Bronchial epithelial cell (primary cell): ENCODE measurements around the gene SERTM1. TPM values are rescaled to one million over a fixed set of nuclear protein-coding genes. Genes with fewer than 3 reads are reported as not detected.

Experiments
- DNase-seq: peaks from one replicate; pipeline ENCODE4 v3.0.0-alpha.2; 2010; ENCODE audit warnings: low read depth
- FAIRE-seq: peaks from 2 replicates; lab custom pipeline; 2011; peaks lifted over from hg19 to GRCh38; lab: Jason Lieb, UNC
- H3K27me3 ChIP-seq: 2 replicates; pipeline ENCODE4 v1.5.1; 2011; ENCODE audit warnings: low read length; ENCODE audit not compliant: control insufficient read depth, insufficient read depth
- H3K36me3 ChIP-seq: 2 replicates; pipeline ENCODE4 v1.5.1; 2011; ENCODE audit warnings: low read length; ENCODE audit not compliant: control insufficient read depth, insufficient read depth
- H3K4me3 ChIP-seq: 2 replicates; pipeline ENCODE4 v1.5.1; 2011; ENCODE audit warnings: mild to moderate bottlenecking, low read depth, low read length, control low read depth
- total RNA-seq: library from RNA; depleted of rRNA; stranded (reverse); fragments of >200 nt; gene quantifications from 2 replicates; pipeline ENCODE4 v1.2.1, GENCODE V29; 2014
- TF ChIP-seq, protein P1 (sequence below): IDR thresholded peaks from 2 replicates; pipeline ENCODE4 v1.5.1; 2011; ENCODE audit warnings: mild to moderate bottlenecking, moderate library complexity, low read length, control low read depth, inconsistent platforms; ENCODE audit not compliant: insufficient read depth, severe bottlenecking

SERTM1 gene
- total RNA-seq, 1 donor from 2014 or later = not detected

DNA sequence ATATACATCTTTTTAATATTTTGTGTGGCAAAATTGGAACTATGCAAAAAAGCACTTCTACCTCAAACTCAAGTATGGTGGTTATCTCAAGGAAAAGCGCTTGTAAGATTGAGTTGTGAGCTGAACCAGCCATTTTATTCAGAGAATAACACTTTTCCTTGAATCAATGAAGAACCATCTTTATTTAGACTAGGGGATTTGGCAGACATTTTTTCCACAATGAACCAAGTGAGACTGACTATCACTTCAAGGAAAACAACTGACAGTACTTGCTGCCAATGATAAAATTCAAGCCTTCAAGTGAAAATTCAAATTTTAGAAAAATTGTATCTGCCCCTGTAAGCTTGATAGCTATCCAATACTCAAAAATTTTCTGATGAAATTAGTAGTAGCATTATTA lies 23.2 kb upstream of the SERTM1 start:
- TF ChIP-seq, protein P1, sequence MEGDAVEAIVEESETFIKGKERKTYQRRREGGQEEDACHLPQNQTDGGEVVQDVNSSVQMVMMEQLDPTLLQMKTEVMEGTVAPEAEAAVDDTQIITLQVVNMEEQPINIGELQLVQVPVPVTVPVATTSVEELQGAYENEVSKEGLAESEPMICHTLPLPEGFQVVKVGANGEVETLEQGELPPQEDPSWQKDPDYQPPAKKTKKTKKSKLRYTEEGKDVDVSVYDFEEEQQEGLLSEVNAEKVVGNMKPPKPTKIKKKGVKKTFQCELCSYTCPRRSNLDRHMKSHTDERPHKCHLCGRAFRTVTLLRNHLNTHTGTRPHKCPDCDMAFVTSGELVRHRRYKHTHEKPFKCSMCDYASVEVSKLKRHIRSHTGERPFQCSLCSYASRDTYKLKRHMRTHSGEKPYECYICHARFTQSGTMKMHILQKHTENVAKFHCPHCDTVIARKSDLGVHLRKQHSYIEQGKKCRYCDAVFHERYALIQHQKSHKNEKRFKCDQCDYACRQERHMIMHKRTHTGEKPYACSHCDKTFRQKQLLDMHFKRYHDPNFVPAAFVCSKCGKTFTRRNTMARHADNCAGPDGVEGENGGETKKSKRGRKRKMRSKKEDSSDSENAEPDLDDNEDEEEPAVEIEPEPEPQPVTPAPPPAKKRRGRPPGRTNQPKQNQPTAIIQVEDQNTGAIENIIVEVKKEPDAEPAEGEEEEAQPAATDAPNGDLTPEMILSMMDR = no peak
- no peaks in the 10 kb centered on the region for H3K36me3 ChIP-seq
- no peak for DNase-seq
- no peaks in the 10 kb centered on the region for H3K27me3 ChIP-seq
- no peak overlapping the region for H3K4me3 ChIP-seq
- FAIRE-seq = no peak

DNA sequence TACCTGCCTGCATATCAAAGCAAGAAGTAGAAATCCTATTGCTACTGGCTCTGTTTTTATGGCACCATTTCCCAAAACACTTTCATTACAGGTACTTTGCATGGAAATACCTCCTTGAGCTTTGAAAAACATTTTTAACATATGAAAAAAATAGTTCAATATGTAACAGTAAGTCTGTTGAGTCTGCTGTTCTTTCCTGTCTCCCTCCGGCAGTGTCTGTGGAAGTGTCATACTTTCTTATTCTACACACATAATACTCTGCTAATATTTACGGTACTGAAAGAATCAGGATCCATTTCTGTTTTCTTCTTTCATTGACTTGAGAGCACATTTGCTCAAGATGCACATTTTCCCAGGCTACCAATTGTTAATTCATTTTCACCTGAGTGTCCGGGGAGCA lies 8.2 kb upstream of the SERTM1 start:
- no peaks in the 10 kb centered on the region for H3K27me3 ChIP-seq
- no peaks in the 10 kb centered on the region for H3K36me3 ChIP-seq
- TF ChIP-seq, protein P1 = no peak
- H3K4me3 ChIP-seq = no peak overlapping the region
- no peak for FAIRE-seq
- no peak for DNase-seq

DNA sequence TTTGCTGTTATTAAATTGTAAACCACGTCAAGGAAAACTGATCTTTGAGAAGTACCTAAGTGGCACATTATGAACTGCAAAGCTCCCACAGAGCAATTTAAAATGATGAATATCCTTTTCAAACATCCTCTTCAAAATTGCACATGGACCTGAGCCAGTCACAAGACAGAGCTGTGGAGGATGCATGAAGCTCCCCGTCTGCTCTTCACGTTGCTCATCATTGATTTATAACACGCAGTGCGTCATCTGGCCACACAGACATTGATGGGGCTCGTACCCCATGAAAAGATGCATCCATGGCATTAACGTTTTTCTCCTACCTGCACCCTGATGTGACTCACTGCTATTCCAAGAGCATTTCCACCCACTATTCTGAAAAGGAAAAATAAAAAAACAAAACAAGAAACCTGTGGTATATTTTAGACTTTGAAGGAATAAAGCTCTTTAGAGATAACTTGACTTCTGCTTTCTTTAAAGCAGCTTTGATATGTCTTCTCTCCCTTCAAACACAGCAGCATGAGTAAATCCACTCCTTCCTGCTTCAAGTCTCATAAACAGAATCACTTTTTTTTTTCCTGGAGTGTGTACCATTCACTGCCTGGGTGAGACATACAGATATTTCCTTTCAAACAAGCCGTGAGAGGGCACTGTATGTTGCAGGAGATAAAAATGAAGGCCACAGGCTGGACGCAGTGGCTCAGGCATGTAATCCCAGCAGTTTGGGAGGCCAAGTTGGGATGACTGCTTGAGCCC lies 7.2 kb upstream of the SERTM1 start:
- FAIRE-seq (no peak), DNase-seq (no peak)
- TF ChIP-seq, protein P1 = no peak
- no peak overlapping the region for H3K4me3 ChIP-seq
- H3K36me3 ChIP-seq = no peaks in the 10 kb centered on the region
- H3K27me3 ChIP-seq = no peaks in the 10 kb centered on the region

DNA sequence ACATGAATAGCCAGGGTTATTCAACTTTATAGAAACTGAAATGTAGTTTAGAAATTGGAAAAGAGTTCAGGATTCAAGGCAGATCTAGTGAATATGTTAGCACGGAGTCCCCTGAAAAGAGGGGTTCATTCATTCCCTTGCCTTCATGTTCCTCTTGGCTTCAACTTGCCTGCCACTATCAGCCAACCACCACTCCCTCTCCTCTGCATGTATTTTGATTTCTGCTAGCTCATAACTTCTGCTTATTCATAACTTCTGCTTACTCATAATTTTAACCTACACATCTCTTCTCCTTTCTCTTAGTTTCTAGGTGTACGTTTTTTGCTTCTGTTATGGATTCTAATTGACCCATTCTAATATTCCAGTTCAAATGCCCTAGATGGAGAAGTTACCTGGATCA lies 5.5 kb upstream of the SERTM1 start:
- no peak for DNase-seq
- Histone ChIP-seq H3K27me3 (peaks cover 3% of the 10 kb centered on the region), H3K36me3 (no peaks in the 10 kb centered on the region), H3K4me3 (no peak overlapping the region)
- TF ChIP-seq, protein P1 = no peak
- FAIRE-seq = no peak

DNA sequence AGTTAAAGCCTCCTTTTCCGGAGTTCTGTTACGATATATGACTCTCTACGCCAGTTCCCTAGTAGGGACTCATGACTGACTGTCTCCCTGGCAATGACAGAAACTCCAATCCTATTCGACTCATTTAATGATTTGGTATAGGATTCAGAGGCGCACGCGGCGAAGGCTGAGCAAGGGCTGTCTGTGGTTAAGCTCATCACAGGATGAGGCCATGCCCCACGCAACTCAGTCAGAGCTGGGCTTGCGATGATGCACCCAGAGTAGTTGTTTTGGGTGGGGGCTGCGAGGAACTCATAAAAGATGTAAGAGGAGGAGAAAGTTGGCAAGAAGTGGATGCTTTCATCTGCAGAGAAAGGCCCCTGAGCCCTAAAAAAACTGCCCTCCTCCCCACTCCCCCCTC lies 468 bp upstream of the SERTM1 start:
- no peaks in the 10 kb centered on the region for H3K36me3 ChIP-seq
- peaks cover 16% of the 10 kb centered on the region for H3K27me3 ChIP-seq
- TF ChIP-seq, protein P1 = no peak
- FAIRE-seq (no peak), DNase-seq (no peak)
- H3K4me3 ChIP-seq = no peak overlapping the region
